OCI-LY1 (cell line): Measurements from ENCODE around the gene RFC1.

Source experiments
- H2AFZ ChIP-seq: fragments of 200-600 bp; sonication (generic), shearing (Covaris generic); 2 replicates; pipeline ENCODE4 v1.6.0; 2014; ENCODE audit warnings: antibody characterized with exemption, mild to moderate bottlenecking, low read length
- H3F3A ChIP-seq: fragments of 200-600 bp; sonication (generic), shearing (Covaris generic); 2 replicates; pipeline ENCODE4 v1.6.0; 2014; ENCODE audit warnings: mild to moderate bottlenecking, antibody characterized with exemption, low read length, moderate library complexity; ENCODE audit not compliant: insufficient read depth
- H3K27ac ChIP-seq: fragments of 200-600 bp; sonication (generic); 2 replicates; pipeline ENCODE4 v1.5.1; 2014; ENCODE audit warnings: low read length, mixed run types, mild to moderate bottlenecking, low read depth; ENCODE audit not compliant: poor library complexity, severe bottlenecking
- H3K27me3 ChIP-seq: fragments of 200-600 bp; sonication (generic); 2 replicates; pipeline ENCODE4 v1.6.0; 2014; ENCODE audit warnings: antibody characterized with exemption, mild to moderate bottlenecking, low read length, moderate library complexity; ENCODE audit not compliant: insufficient read depth
- H3K36me3 ChIP-seq: fragments of 200-600 bp; sonication (generic); 2 replicates; pipeline ENCODE4 v1.6.1; 2014; ENCODE audit warnings: mild to moderate bottlenecking, antibody characterized with exemption, low read length, moderate library complexity, mixed read lengths; ENCODE audit not compliant: insufficient read depth
- H3K4me1 ChIP-seq: fragments of 200-600 bp; sonication (generic); 2 replicates; pipeline ENCODE4 v1.5.1; 2014; ENCODE audit warnings: mild to moderate bottlenecking, low read length, moderate library complexity; ENCODE audit not compliant: insufficient read depth, severe bottlenecking
- H3K4me2 ChIP-seq: fragments of 200-600 bp; sonication (generic), shearing (Covaris generic); 2 replicates; pipeline ENCODE4 v1.6.1; 2014; ENCODE audit warnings: low read length
- H3K4me3 ChIP-seq: fragments of 200-600 bp; sonication (generic); 2 replicates; pipeline ENCODE4 v1.5.1; 2014; ENCODE audit warnings: low read length, low read depth, mild to moderate bottlenecking, mixed read lengths; ENCODE audit not compliant: poor library complexity, severe bottlenecking
- H3K79me2 ChIP-seq: fragments of 200-600 bp; shearing (Covaris generic); 2 replicates; pipeline ENCODE4 v1.6.1; 2016; ENCODE audit warnings: mixed run types, low read length, mixed read lengths; ENCODE audit not compliant: insufficient read depth
- H3K9ac ChIP-seq: fragments of 200-600 bp; sonication (generic), shearing (Covaris generic); 2 replicates; pipeline ENCODE4 v1.6.1; 2014; ENCODE audit warnings: mild to moderate bottlenecking, low read length, mixed read lengths
- H3K9me2 ChIP-seq: fragments of 200-600 bp; sonication (generic), shearing (Covaris generic); 2 replicates; pipeline ENCODE4 v1.6.1; 2014; ENCODE audit warnings: low read depth, mild to moderate bottlenecking, low read length, mixed read lengths
- H3K9me3 ChIP-seq: fragments of 200-600 bp; shearing (Covaris generic); 2 replicates; pipeline ENCODE4 v1.6.1; 2014; ENCODE audit warnings: low read length, mixed read lengths
- H4K20me1 ChIP-seq: fragments of 200-600 bp; sonication (generic), shearing (Covaris generic); 2 replicates; pipeline ENCODE4 v1.6.0; 2016; ENCODE audit warnings: mild to moderate bottlenecking, low read length; ENCODE audit not compliant: insufficient read depth
- EZH2 ChIP-seq: fragments of 200-600 bp; sonication (generic), shearing (Covaris generic); IDR thresholded peaks from 2 replicates; pipeline ENCODE4 v1.8.0; 2017; ENCODE audit warnings: borderline replicate concordance, mixed run types, mild to moderate bottlenecking, antibody characterized with exemption, low read length, moderate library complexity, mixed read lengths
- TF ChIP-seq, protein P1 (sequence below): fragments of 200-600 bp; sonication (generic), shearing (Covaris generic); IDR thresholded peaks from 2 replicates; pipeline ENCODE4 v1.5.1; 2017; ENCODE audit warnings: mild to moderate bottlenecking, antibody characterized with exemption, low read length, moderate library complexity, mixed read lengths

RFC1 gene

DNA sequence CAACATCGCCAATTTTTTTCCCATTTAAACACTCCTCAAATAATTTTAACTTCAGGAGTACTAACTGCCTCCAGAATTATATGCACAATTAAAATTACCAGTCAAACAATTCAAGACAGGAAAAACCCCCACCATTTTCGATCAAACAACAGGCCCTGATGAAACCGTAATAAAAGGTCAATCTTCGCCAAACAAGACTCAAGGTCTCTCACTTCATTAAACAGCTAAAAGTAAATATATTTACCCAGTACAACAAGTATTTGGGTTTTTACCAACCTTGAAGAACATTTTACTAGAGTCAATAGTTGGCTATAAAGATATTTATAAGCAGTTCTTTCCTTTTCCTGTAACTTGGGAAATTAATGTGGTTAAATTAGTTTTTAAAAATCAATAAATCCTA is 28.3 kb downstream of the RFC1 start:
- no peaks in the 10 kb centered on the region for H3K9me2 ChIP-seq
- no peaks in the 10 kb centered on the region; the same call in 1 of the 2 replicates for H3F3A ChIP-seq
- no peak overlapping the region for H3K4me3 ChIP-seq
- no peak overlapping the region for H2AFZ ChIP-seq
- no peaks in the 10 kb centered on the region for H3K27me3 ChIP-seq
- no peak overlapping the region for H3K9ac ChIP-seq
- H4K20me1 ChIP-seq, result no peaks in the 10 kb centered on the region
- TF ChIP-seq EZH2, result no peak
- TF ChIP-seq, protein P1, sequence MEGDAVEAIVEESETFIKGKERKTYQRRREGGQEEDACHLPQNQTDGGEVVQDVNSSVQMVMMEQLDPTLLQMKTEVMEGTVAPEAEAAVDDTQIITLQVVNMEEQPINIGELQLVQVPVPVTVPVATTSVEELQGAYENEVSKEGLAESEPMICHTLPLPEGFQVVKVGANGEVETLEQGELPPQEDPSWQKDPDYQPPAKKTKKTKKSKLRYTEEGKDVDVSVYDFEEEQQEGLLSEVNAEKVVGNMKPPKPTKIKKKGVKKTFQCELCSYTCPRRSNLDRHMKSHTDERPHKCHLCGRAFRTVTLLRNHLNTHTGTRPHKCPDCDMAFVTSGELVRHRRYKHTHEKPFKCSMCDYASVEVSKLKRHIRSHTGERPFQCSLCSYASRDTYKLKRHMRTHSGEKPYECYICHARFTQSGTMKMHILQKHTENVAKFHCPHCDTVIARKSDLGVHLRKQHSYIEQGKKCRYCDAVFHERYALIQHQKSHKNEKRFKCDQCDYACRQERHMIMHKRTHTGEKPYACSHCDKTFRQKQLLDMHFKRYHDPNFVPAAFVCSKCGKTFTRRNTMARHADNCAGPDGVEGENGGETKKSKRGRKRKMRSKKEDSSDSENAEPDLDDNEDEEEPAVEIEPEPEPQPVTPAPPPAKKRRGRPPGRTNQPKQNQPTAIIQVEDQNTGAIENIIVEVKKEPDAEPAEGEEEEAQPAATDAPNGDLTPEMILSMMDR, result no peak
- peaks cover 50% of the 10 kb centered on the region for H3K36me3 ChIP-seq
- 0 out of 2 replicates have a peak, but pooled peaks cover under 1% of the 10 kb centered on the region for H3K9me3 ChIP-seq
- H3K27ac ChIP-seq, result no peak overlapping the region
- H3K4me2 ChIP-seq, result no peak overlapping the region
- H3K79me2 ChIP-seq, result peaks cover 89% of the 10 kb centered on the region
- H3K4me1 ChIP-seq, result peaks cover 12% of the 10 kb centered on the region

DNA sequence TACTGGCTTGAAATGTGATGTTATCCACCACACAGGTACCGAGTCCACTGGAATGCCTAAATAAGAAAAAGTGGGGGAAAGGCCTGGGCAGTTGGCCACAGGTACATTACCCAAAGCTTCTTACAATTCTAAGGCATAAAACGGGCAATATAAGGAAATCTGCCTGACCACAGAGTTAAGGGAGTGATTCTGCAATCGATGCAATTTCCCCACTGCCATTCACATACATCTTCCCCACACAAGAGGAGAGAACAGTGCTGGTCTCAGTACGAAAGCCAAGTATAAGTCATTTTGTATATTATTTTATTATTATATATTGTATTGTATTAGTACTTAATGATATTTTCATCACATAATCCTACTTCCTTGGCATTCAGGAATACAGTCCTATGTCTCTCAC is 30.6 kb downstream of the RFC1 start:
- Histone ChIP-seq H3K9me2 (no peaks in the 10 kb centered on the region), H3K4me3 (no peak overlapping the region), H3K4me1 (no peaks in the 10 kb centered on the region), H4K20me1 (no peaks in the 10 kb centered on the region), H3K27ac (no peak overlapping the region), H3F3A (no peaks in the 10 kb centered on the region), H3K4me2 (no peak overlapping the region), H2AFZ (no peak overlapping the region), H3K9me3 (0 out of 2 replicates have a peak, but pooled peaks cover 4% of the 10 kb centered on the region), H3K36me3 (peaks cover 35% of the 10 kb centered on the region), H3K79me2 (peaks cover 95% of the 10 kb centered on the region), H3K9ac (no peak overlapping the region), H3K27me3 (no peaks in the 10 kb centered on the region)
- TF ChIP-seq EZH2, result no peak
- TF ChIP-seq, protein P1, result no peak

DNA sequence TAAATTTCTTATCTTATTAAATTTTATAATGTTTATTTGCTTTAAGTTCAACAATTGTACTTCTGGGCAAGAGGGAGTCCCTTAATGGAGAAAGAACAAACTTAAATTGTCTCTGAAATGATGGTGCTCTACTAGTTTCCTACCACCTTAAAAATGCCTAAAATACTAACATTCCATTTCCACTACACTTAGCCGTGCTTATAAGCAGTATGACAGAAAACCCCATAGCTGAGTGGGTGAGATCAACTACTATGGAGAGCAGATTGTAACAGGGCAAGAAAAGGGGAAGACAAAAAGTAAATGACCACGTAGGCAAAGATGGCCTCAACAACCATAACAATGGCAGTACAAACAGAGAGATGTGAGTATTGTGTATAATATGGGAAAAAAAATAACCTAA is 35.0 kb downstream of the RFC1 start:
- H3K79me2 ChIP-seq, result peaks cover 72% of the 10 kb centered on the region
- no peaks in the 10 kb centered on the region for H3K9me2 ChIP-seq
- TF ChIP-seq EZH2, result no peak
- TF ChIP-seq, protein P1, result no peak
- H4K20me1 ChIP-seq, result no peaks in the 10 kb centered on the region
- no peaks in the 10 kb centered on the region for H3F3A ChIP-seq
- no peak overlapping the region for H3K4me2 ChIP-seq
- H2AFZ ChIP-seq, result no peak overlapping the region
- 0 out of 2 replicates have a peak, but pooled peaks cover 4% of the 10 kb centered on the region for H3K9me3 ChIP-seq
- no peak overlapping the region for H3K4me3 ChIP-seq
- H3K27me3 ChIP-seq, result no peaks in the 10 kb centered on the region
- no peak overlapping the region for H3K27ac ChIP-seq
- H3K9ac ChIP-seq, result no peak overlapping the region
- H3K36me3 ChIP-seq, result peaks cover 34% of the 10 kb centered on the region
- no peaks in the 10 kb centered on the region for H3K4me1 ChIP-seq
